Panc1 (cell line): ENCODE results near the gene ZC3H12C.

Source experiments
- CTCF ChIP-seq: fragments of 450-650 bp; IDR thresholded peaks from 2 replicates; pipeline ENCODE4 v1.5.1; 2017; ENCODE audit warnings: mild to moderate bottlenecking
- POLR2AphosphoS5 ChIP-seq: IDR thresholded peaks from 2 replicates; pipeline ENCODE4 v1.6.1; 2012; ENCODE audit warnings: mild to moderate bottlenecking, low read depth, low read length, moderate library complexity
- SIN3A ChIP-seq: IDR thresholded peaks from 2 replicates; pipeline ENCODE4 v1.6.1; 2012; ENCODE audit warnings: low read depth, mild to moderate bottlenecking, low read length, moderate library complexity, borderline replicate concordance; ENCODE audit not compliant: insufficient read depth
- TCF7L2 ChIP-seq: IDR thresholded peaks from 2 replicates; pipeline ENCODE4 v1.6.1; 2011; ENCODE audit warnings: mild to moderate bottlenecking, low read depth, low read length, inconsistent platforms
- TF ChIP-seq, protein P1 (sequence below), 2 experiments: IDR thresholded peaks; 2 replicates each; pipeline ENCODE4 v1.6.1; 2011 to 2012; ENCODE audit warnings: low read depth in 2 of 2, control low read depth in 1 of 2, low read length in 1 of 2, mild to moderate bottlenecking in 1 of 2, moderate library complexity in 1 of 2; ENCODE audit not compliant: insufficient read depth in 1 of 2

GRCh38 chr11:110148775-110149744 is 55.9 kb downstream of the ZC3H12C start:
- TF ChIP-seq CTCF (no peak), POLR2AphosphoS5 (no peak), SIN3A (no peak), TCF7L2 (no peak)
- TF ChIP-seq, protein P1, sequence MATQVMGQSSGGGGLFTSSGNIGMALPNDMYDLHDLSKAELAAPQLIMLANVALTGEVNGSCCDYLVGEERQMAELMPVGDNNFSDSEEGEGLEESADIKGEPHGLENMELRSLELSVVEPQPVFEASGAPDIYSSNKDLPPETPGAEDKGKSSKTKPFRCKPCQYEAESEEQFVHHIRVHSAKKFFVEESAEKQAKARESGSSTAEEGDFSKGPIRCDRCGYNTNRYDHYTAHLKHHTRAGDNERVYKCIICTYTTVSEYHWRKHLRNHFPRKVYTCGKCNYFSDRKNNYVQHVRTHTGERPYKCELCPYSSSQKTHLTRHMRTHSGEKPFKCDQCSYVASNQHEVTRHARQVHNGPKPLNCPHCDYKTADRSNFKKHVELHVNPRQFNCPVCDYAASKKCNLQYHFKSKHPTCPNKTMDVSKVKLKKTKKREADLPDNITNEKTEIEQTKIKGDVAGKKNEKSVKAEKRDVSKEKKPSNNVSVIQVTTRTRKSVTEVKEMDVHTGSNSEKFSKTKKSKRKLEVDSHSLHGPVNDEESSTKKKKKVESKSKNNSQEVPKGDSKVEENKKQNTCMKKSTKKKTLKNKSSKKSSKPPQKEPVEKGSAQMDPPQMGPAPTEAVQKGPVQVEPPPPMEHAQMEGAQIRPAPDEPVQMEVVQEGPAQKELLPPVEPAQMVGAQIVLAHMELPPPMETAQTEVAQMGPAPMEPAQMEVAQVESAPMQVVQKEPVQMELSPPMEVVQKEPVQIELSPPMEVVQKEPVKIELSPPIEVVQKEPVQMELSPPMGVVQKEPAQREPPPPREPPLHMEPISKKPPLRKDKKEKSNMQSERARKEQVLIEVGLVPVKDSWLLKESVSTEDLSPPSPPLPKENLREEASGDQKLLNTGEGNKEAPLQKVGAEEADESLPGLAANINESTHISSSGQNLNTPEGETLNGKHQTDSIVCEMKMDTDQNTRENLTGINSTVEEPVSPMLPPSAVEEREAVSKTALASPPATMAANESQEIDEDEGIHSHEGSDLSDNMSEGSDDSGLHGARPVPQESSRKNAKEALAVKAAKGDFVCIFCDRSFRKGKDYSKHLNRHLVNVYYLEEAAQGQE (IDR thresholded peaks at IDR 0.05; ENCODE audit: insufficient read depth in 1 of 2, low read depth in 2 of 2, low read length in 1 of 2) = no peak
